ENCODE results near the gene MAST4.

MAST4 gene

DNA sequence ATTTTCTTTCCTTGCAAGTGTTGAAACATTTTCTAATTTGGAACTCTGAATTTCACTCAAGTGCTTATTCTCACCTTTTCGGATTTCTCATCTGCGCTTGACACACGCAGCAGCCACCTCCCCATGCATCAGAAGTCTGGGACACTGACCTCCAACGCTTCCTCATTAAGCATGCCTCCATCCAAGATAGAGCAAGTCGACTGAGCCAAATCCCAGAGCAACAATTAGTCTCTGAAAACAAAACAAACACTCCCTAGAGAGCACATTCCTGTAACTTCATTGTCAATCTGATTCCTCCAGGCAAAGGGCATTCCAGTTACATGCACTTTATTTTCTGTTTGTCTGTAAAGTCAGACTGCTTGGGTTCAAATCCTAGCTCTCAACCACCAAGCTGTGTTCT, 594.7 kb downstream of the MAST4 start:
- DNase-seq (ENCODE audit: low read depth), result no peak

DNA sequence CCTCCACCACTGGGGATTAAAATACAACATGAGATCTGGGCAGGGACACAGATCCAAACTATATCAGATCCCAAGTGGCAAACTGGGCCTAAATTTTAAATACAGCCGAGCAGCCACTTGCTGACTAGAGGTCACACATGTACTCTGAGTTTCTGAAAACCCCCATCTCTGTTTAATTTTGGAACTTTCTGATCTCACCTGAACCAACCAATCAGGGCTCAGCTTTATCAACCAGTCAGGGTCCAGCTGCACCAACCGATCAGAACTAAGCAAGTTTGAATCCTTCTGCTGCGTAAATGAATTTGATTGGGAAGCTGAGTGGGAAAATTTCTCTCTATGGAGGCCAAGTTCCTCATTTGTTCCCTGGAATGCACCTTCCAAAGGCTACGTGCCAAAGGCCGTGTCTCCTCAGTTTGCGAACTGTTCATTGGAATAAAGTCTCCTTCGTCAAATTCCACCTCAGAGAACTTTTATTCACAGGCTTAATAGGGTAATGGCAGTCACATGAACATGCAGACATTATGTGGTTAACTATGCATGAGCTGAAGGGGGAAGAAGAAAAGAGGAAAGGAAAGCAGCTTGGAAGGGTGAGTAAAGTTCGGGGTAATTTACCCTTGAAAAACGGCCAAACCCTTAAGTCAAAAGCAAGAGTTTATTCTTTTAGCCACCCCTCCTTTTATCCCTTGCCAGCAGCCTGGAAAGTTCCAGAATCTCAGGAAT, 596.7 kb downstream of the MAST4 start:
- no peak for DNase-seq (ENCODE audit: low read depth)

DNA sequence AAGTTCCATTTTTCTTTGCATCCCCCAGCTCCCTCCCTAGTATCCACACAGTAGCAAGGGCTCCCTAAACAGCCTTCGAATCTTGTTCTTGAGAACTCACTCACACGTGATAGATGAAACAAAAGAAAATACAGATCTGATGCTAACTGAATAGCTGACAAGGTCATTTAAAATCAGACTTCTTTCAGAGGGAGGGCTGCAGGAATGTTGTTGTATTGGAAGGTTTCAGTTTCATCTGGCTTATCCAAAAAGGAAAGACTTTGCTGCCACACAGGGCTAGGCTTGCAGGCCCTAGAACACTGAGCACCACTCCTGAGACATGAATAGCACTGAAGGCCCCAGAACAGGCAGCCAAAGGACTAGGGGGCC, 597.2 kb downstream of the MAST4 start:
- DNase-seq (ENCODE audit: low read depth), result no peak

DNA sequence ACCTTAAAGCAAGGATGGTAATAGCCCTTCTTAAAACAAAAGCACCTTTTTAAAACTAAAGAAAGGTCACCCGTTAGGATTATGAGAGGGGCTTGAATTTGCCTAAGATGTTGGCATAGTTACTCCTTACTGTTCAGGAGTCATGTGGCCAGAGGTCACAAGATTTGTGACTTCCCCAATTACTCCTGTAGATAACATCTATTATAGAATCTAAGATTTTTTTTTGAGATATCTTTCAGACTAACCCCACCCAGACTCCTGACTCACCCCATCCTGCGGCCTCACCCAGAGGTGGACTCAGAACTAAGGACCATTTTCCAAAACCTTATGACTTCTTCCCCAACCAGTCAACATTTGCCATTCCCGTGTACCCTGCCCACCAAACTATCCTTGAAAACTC, 598.0 kb downstream of the MAST4 start:
- no peak for DNase-seq (ENCODE audit: low read depth)

DNA sequence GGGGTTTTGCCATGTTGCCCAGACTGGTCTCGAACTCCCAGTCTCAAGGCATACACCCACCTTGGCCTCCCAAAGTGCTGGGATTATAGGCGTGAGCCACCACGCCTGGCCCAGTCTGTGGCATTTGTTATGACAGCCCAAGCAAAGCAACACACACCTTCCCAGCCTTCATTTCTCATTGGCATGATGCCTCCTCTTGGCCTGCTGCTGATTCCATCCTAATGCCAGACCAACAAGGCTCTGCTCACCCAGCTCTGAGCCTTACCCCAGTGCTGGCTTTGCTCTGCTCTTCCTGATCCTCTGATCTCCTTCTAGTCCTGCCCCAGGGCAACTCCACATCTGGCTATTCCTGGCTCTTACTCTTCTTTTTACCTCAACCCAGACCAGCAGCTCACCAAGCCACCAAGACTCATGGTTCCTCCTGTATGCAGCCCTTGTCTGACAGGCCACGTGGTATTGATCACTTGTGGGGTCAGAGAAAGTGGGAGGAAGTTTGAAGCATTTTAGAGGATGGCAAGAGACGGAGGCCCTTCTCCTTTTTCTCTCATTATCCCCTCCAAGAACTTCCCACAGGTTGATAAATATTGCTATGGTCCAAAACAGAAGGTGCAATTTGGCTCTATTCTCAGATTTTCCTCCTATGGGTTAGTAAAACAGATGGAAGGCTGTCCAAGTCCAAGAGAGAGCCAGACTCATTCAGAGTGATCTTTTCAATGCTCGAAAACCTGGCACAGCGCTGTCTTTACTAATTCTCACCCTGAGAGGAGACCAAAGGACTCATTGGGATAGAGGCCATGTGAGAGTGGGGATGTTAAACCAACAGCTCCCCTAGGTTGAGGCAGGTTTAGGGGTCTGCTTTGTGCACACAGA, 599.4 kb downstream of the MAST4 start:
- DNase-seq (ENCODE audit: low read depth), result no peak

DNA sequence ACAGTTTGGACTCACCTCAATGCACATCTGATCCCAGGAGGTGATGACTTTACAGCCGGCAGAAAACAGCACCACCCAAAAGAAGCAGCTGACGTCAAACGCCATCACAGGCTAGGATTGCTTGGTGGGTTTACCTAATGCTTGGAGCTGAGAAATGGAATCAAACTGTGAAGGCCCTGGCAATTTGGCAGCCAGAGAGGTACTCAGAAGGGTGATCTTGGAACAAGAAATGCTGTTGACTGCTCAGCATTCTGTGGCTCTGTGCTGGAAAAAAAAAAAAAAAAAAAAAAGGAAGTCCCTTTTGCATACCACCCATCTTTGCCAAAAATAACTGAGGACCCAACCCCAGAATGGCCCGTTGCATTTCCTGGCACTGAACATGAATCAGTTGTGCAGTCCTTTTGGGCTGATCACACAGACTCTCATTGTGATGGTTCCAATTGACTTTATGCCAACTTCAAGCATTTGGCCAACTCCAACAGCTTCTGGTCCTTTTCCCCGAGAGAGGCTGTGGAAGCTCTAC, 600.4 kb downstream of the MAST4 start, which contains the start of gene CD180:
Gene CD180, minus strand, starts transcription at position 263 of the 523 bp plus-strand sequence. Its CDS starts 158 bp downstream, at position 105.
- DNase-seq (ENCODE audit: low read depth), result no peak

DNA sequence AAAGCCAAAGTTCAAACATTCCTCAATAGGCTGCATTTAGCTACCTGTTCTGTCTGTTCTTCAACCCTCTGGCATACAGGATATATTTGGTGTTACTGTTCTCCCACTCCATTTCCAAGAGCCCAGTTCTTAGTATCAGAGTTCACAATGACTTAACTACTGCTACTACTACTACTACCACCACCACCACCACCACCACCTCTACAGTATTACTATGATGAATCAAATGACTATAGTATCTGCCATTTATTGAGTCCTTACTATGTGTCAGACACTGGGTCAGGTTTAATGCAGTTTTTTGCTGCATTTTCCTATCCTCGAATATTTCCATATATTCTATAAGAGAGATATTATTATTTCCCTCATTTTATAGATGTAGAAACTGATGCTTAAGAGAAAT, 601.3 kb downstream of the MAST4 start:
- DNase-seq (ENCODE audit: low read depth), result no peak

DNA sequence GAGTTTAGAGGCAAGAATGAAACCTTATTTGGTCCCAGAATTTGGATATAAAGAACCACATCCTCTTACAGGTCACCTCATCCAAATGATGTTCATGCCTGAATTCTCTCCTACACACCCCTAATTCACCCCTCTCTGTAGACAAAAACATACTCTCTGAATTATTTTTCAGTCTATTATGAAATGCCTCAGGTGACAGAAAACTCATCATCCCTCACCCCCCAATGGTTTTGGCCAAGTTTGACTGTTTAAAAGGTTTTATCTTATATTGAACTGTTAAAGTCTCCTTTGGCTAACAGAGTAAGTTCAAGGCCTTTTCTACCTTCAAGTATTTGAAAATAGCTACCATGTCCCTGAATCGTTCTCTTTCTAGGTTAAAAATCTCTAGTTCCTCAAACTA, 602.7 kb downstream of the MAST4 start:
- no peak for DNase-seq (ENCODE audit: low read depth)

DNA sequence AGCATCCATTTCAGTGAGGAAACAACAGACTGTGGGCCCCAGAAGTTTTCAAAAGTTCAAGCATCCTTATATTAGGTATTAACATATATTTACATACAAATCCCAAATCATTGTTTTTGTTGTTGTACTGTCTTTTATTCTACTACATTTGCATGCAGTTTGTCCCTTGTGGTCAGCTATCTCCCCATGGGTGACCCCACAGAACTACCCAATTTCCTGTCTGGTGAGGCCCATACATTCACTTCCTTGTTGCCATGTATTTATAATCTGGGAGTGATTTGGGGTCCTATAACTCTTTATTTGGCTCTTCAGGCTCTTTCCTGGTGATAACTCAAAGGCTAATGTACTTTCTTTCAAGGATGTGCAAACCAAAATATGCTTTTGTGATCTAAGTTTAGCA, 603.7 kb downstream of the MAST4 start:
- no peak for DNase-seq (ENCODE audit: low read depth)

DNA sequence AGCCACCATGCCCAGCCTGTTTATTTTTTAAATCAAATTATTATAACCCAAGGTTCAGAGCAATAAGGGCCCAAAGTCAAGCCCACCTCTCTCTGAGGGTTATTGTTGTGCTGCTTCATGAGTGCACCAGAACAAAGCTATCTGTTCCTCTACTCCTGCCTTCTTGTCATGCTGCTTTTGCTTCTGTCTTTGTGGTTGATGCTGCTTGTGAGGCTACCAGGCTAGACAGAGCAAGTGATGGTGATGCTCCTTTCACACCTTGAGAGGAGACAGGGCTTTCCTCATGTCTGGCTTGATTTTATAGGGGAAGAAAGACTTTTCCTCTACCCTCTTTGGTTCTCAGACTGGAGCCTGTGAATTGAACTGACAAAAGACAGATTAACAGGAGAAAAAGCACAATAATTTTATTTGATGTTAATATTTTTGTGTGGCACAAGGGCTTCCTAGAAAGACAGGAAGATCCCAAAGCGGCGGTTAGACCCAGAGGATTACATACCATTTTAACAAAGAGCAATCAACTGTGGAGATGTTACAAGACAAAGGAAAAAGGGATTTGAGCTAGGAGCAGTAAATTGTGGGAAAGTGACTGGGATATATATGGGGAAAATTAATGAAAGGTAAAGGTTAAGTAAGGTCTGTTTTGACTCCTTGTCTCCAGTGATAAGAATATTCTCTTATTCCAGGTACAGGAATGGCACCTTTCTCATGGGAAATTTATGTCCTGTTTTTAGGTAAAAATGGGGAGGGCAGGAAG, 604.8 kb downstream of the MAST4 start:
- no peak for DNase-seq (ENCODE audit: low read depth)

DNA sequence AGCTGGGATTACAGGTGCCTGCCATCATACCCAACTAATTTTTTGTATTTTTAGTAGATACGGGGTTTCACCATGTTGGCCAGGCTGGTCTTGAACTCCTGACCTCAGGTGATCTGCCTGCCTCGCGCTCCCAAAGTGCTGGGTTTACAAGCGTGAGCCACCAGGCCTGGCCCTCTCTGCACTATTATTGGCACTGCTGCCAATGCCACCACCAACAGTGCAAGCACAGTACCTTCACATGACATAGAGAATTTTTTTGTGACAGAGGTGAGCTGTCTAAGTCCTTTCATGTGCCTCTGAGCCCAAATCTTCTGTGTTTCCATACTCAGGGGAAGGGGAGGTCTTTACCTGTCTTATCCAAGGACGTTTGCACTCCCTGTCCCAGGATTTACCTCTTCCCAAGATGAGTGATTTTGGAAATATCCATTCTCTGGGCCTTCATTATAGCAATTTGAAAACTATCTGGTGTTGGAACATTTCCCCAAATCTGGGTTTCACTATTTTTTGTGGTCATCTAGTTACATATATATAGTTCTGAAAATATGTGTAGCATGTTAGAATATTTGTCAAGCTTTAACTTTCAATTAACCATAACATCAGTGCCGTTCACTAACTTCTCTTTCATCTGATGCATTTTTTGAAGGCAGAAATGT, 605.8 kb downstream of the MAST4 start:
- DNase-seq (ENCODE audit: low read depth), result no peak

DNA sequence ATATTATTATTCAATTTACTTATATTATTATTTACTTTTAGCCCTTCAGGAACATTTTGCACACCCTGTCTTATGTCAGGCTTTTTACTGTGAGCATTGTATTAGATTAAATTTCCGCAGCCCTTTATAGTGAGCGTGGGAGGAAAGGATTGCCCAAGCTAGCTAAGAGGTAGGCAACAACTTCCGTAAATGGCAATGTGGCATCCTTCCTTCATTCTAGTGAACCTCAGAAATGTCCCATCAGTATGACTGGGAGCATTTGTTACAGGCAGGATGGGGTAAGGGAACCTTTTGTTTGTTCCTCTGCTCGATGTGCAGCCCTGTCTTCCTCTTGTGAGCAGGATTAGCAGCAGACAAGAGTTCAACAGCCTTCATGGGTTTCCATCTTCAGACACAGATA, 606.6 kb downstream of the MAST4 start:
- no peak for DNase-seq (ENCODE audit: low read depth)

DNA sequence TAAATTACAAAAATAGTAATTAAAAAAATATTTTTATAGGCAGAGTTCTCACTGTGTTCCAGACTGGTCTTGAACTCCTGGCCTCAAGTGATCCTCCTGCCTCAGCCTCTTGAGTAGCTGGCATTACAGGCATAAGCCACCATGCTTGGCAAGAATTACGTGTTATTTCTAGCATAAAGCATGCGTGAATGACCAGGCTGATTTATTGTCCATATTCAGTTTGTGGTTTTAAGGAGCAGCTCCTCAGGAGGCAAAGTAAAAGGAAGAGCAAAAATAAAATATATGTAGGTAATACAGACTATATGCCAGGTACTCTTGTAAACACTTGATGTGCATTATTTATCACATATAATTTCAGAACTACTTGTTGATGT, 607.5 kb downstream of the MAST4 start:
- DNase-seq (ENCODE audit: low read depth), result no peak

DNA sequence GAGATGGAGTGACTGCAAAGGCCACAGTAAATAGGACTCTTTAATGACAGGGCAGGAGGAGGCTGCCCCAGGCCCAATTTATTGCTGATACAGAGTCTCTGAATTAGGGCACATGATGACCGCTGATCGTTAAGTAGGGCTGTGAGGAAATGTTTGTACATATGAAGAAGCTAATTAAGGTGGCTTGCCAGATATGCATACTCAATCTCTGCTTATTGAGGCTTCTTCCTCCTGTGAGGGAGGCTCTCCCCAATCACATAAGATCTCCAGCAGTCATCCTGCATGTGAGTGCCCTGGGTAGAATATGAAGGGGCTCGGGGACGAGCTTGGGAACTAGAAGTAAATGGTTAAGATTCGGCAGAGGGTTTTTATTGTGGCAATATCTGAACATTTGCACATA, 608.6 kb downstream of the MAST4 start:
- no peak for DNase-seq (ENCODE audit: low read depth)

DNA sequence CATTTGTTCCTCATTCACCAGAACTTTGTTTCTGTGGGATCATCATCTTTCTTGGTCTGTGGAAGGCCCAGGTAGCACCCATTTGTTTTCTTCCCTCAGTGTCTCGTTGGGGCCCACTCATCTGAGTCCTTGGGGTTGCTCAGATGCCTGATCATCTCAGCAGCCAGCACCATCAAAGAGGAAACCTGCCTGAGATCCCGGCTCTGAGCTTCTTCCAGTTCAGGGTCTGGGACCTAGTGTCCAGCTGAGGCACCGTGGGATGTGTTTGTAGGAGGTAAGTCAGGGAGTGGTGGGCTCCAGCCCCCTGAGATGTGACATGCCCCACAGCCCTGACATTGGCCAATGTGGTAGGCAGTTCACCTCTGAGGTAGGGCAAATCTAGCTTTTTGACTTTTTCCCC, 609.8 kb downstream of the MAST4 start:
- no peak for DNase-seq (ENCODE audit: low read depth)

DNA sequence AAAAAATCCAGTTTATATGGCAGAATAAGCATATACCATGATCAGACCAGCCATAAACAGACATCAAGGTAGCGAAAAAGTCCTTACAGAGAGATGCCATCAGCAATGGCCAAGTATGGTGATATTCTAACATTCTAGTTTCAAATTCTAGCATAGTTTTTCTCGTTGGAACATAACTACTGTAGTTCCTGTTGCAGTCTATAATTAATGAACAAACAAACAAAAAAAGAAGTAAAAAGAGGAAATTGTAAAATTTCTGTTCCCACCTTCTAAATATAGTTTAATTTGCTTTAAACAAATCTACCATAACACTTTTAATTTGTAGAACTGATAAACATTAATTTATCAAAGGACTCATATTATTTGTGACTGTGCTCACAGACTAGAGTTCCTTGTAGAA, 610.3 kb downstream of the MAST4 start:
- no peak for DNase-seq (ENCODE audit: low read depth)

DNA sequence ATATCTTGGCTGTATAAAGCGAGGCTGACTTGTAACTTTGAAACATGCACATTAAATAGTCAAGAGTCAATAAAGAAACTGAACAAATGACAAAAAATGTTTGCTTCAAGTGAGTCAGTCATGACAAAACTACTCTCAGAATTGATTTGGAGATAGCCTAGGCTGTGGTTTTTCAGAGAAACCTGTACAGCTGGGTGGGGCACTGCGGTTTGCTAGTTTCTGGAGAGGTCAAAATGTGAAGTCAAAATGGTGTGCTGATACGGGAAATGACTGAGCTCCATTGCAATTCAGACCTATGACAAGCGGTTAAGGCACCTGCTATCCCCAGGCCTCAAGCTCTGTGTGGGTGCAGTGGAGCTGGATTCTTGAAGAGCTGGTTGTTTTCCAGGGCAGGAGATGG, 610.7 kb downstream of the MAST4 start:
- DNase-seq (ENCODE audit: low read depth), result no peak

DNA sequence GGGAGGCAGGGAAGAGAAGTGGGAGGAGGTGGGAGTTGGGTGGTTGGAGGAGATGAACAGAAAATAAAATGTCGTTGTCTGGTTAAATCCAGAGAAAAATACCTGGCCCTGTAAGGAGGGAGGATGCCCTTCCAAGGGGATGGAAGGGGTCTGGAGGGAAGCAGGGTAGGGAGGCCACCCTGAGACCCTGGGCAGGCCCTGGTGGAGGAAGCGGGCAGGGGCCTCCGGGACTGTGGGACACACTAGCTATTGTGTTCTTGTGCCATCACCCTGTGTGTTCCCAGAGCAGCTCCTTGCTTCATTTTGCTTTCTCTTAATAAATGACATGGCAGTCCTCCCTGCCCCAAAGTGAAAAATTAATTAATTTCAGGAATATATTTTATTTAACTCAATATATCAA, 612.2 kb downstream of the MAST4 start:
- no peak for DNase-seq (ENCODE audit: low read depth)

DNA sequence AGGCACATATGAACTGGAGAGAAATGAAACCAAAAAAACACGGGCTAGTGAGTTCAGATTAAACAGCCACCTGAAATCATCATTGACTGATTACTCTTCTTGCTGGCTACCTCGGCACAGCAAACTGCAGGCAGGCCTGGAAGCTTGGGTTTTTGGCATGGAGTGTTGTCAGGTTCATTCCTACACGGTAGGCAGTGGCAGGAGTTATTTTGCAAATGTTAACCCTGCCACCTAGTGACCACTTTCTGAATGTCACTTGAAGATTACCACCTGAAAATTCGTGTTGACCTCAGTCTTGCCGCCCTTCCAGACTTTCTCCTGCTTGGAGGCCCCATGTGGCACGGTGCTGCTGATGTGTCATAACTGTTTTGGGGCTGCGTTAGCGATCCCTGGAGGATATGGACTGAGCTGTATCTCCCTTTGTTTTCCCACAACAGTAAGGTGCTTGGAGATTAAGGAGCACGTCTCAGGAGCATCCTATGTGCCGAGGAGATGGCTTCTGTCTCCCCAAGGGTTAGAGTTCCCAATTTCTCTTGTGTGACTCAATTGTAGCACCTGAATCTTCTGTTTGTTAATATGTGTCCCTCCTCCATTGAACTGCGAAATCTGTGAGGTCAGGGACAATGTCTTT, 613.1 kb downstream of the MAST4 start:
- DNase-seq (ENCODE audit: low read depth), result peak; percentile 61

DNA sequence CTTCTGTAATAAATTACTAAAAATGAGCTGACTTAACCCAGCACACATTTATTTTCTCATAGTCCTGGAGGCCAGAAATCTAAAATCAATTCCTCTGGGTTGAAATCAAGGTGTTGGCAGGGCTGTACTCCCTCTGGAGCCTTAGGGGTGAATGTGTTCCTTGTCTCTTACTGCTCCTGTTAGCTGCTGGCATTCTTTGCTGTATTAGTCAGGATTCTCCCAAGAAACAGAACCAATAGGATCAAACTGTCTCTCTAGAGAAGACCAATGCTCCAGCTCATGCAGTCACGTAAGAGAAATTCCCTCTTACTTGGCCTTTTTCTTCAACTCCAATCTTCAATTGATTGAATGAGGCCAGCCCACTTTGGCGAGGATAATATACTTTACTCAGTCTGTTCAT, 615.7 kb downstream of the MAST4 start:
- DNase-seq (ENCODE audit: low read depth), result no peak

DNA sequence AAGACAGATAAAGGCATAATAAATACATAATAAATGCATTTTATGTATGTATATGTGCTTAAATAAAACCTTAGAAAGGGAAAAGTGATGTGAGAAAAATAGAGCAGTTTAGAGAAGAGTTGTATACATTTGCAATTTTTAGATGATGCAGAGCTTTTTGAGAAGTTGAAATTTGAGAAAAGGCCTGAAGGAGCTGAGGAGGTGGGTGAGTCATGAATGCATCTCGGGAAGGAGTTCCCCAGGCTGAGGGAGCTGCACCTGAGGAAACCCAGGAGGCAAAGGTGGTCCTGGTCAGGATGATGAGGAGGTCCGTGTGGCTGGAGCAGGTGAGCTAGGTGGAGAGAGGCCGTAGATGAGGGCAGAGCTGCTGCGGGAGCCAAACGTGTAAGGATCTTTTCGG, 617.8 kb downstream of the MAST4 start:
- DNase-seq (ENCODE audit: low read depth), result no peak

All from fibroblast of the conjunctiva (primary cell).